ENCODE results near the gene CHRM4. TPM values are rescaled to one million over a fixed set of nuclear protein-coding genes. Genes with fewer than 3 reads are reported as not detected.

CHRM4 gene
- total RNA-seq, 1 donor from 2014 or later, result not detected

DNA sequence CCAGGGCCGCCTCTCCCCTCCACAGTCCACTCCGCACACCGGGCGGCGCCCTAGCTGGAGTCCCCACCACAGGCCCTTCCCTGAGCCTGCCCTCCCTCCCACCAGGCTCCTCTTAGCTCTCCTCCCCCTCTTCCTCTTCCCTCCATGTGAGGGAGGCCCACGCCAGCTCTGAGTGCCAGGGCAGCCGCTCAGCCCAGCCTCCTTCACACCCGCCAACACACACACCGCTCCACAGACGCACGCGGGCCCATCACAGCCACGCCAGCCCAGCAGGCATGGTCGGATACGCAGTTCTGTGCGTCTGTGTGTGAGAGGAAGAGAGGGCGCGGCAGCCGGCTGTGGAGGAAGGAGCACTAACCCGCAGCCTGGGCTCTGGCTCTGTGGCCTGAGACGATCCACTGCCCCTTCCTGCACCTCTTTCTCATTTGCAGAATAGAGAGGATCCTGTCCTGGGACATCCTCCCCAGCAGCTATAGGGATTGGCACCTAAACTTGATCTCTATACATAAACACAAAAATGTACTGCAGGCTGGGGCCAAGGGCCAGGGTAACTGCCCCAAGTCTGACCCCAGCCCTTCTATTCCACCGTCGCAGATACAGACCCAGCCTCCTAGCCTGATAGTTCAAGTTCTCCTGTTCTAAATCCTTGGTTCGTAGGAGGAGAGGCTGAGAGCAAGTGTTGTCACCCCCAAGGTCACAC lies 3.5 kb downstream of the CHRM4 start:
- Histone ChIP-seq H3K27ac (no peak overlapping the region), H3K27me3 (ENCODE audit: low read depth) (peaks cover 67% of the 10 kb centered on the region), H3K4me3 (no peak overlapping the region), H3K9me3 (no peaks in the 10 kb centered on the region), H3K4me1 (peaks cover 34% of the 10 kb centered on the region), H3K36me3 (no peaks in the 10 kb centered on the region)
- DNase-seq (no peak), ATAC-seq (no peak)
- intact Hi-C loops (cut with DNase I), result no loop called here
- TF ChIP-seq, protein P1, sequence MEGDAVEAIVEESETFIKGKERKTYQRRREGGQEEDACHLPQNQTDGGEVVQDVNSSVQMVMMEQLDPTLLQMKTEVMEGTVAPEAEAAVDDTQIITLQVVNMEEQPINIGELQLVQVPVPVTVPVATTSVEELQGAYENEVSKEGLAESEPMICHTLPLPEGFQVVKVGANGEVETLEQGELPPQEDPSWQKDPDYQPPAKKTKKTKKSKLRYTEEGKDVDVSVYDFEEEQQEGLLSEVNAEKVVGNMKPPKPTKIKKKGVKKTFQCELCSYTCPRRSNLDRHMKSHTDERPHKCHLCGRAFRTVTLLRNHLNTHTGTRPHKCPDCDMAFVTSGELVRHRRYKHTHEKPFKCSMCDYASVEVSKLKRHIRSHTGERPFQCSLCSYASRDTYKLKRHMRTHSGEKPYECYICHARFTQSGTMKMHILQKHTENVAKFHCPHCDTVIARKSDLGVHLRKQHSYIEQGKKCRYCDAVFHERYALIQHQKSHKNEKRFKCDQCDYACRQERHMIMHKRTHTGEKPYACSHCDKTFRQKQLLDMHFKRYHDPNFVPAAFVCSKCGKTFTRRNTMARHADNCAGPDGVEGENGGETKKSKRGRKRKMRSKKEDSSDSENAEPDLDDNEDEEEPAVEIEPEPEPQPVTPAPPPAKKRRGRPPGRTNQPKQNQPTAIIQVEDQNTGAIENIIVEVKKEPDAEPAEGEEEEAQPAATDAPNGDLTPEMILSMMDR (IDR thresholded peaks at IDR 0.05), result no peak

DNA sequence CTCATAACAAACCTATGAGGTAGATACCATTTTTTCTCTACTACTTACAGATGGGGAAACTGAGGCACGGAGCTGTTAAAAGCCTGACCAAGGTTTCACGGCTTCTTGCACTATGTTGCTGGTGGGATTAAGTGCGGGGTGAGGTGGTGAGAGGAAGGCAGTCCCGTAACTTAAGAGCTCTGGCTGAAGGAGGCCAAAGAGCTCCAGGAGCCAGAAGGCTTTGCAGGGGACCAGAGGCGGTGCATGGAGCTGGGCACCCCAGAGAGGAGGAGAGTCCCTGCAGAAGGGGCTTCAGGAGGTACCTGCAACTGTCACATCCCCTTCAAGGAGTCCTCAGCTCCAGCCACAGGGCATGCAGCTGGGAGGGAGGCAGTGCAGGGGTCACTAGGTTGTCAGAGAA lies 4.1 kb downstream of the CHRM4 start:
- Histone ChIP-seq H3K27me3 (ENCODE audit: low read depth) (peaks cover 65% of the 10 kb centered on the region), H3K36me3 (no peaks in the 10 kb centered on the region), H3K27ac (no peak overlapping the region), H3K4me1 (peaks cover 31% of the 10 kb centered on the region), H3K4me3 (no peak overlapping the region), H3K9me3 (no peaks in the 10 kb centered on the region)
- intact Hi-C loops (cut with DNase I), result no loop called here
- DNase-seq (no peak), ATAC-seq (no peak)
- TF ChIP-seq, protein P1 (IDR thresholded peaks at IDR 0.05), result no peak

DNA sequence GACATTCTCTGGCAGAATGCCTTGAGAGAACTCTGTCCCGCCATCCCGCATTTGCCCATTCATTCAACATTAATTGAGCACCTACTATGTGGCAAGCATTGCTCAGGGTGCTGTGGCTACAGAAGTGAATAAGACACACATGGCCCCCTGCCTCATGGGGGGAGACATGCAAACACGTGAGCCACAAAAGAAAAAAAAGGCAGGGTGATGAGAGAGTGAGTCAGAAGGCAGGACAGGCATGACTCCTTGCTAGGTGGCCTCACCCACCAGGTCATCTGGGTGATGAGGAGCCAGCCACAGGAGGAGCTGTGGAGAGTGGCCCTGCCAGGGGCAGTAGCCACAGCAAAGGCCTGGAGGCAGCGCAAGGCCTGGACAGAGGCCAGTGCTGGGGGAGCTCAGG lies 4.9 kb downstream of the CHRM4 start:
- H3K36me3 ChIP-seq, result no peaks in the 10 kb centered on the region
- TF ChIP-seq, protein P1 (IDR thresholded peaks at IDR 0.05), result no peak
- intact Hi-C loops (cut with DNase I), result no loop called here
- H3K4me1 ChIP-seq, result peaks cover 31% of the 10 kb centered on the region
- no peaks in the 10 kb centered on the region for H3K9me3 ChIP-seq
- H3K27me3 ChIP-seq (ENCODE audit: low read depth), result peaks cover 58% of the 10 kb centered on the region
- DNase-seq (no peak), ATAC-seq (no peak)
- no peak overlapping the region for H3K4me3 ChIP-seq
- H3K27ac ChIP-seq, result no peak overlapping the region

DNA sequence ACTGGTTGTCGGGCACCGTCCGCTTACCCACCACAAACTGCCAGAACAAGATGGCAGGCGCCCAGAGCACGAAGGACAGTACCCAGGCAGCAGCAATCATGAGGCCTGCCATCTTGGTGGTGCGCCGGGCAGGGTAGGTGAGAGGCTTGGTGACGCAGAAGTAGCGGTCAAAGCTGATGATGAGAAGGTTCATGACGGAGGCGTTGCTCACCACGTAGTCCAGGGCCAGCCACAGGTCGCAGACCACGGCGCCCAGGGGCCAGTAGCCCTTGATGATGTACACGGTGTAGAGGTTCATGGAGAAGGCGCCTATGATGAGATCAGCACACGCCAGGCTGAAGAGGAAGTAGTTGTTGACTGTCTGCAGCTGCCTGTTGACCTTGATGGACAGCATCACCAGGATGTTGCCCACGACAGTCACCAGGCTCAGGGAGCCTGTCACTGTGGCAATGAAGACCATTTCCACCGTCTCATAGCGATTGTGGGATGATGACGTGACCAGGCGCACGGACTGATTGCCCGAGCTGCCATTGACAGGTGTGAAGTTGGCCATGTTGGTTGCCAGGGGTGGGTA lies 5.5 kb downstream of the CHRM4 start:
- Histone ChIP-seq H3K4me3 (no peak overlapping the region), H3K27ac (no peak overlapping the region), H3K9me3 (no peaks in the 10 kb centered on the region), H3K27me3 (ENCODE audit: low read depth) (peaks cover 53% of the 10 kb centered on the region), H3K36me3 (no peaks in the 10 kb centered on the region), H3K4me1 (peaks cover 31% of the 10 kb centered on the region)
- intact Hi-C loops (cut with DNase I), result no loop called here
- ATAC-seq (no peak), DNase-seq (no peak)
- TF ChIP-seq, protein P1 (IDR thresholded peaks at IDR 0.05), result no peak

DNA sequence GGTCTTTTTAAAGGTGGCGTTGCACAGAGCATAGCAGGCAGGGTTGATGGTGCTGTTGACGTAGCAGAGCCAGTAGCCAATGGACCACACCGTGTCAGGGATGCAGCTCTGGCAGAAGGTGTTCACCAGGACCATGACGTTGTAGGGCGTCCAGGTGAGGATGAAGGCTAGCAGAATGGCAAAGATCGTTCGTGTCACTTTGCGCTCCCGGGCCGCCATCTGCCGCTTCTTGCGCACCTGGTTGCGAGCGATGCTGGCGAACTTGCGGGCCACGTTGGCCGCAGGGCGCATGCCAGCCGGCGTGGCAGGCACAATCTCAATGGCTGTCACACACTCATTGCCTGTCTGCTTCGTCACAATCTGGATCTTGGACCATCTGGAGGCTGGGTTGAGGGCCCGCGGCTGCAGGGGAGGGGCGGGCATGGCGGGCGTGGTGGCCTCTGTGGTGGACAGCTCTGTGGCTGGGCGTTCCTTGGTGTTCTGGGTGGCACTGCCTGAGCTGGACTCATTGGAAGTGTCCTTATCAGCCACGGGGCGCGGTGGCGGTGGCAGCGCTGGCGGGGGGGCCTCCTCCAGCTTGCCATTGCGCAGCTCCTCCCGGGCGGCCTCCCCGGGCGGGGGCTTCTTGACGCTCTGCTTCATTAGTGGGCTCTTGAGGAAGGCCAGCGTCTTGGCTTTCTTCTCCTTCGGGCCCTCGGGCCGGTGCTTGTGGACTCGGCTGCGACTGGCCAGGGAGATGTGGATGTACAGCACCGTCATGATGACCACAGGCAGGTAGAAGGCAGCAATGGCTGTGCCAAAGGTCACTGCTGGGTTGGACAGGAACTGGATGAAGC lies 6.2 kb downstream of the CHRM4 start:
- intact Hi-C loops (cut with DNase I), result no loop called here
- H3K27me3 ChIP-seq (ENCODE audit: low read depth), result peaks cover 46% of the 10 kb centered on the region

More for the DNA sequence above, 6.2 kb downstream of the CHRM4 start:
- Histone ChIP-seq H3K4me1 (peaks cover 26% of the 10 kb centered on the region), H3K9me3 (no peaks in the 10 kb centered on the region), H3K27ac (no peak overlapping the region), H3K36me3 (no peaks in the 10 kb centered on the region), H3K4me3 (no peak overlapping the region)
- ATAC-seq (no peak), DNase-seq (no peak)
- TF ChIP-seq, protein P1 (IDR thresholded peaks at IDR 0.05), result no peak

Measured in lower lobe of right lung (tissue), 2 donors.